Measurements from ENCODE around the gene TMA7B.

TMA7B gene

DNA sequence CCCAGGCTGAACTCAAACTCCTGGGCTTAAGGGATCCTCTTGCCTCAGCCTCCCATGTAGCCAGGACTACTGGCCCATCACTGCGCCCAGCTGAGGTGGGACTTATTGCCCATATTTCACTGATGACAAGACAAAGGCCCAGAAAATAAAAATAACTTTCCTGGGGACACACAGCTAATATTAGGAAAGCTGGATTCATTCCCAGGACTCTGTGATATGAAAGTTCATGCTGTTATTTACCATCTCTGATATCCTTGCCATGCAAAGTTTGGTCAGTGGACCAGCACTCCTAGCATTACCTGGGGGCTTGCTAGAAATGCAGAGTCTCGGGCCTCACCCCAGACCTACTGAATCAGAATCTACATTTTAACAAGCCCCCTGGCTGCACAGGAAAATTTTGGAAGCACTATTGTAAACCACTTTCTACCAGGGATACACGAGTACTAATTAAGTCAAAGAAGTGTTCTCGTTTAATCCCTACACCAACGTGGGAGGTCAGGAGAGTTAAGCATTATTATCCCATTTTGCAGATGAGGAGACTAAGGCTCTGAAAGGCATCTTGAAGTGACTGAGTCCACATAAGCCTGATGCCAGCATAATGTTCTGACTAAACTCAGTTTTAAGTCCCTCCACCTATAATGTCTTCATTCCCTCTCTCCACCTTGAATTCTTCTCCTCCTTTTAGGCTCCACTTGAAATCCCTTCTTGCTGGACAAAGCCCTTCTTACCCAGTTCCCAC lies 32.1 kb downstream of the TMA7B start:
- TF ChIP-seq GATA2 (IDR thresholded peaks at IDR 0.05; ENCODE audit: low read depth, low read length) (no peak), GATA3 (IDR thresholded peaks at IDR 0.05; ENCODE audit: low read depth, low read length) (no peak)

DNA sequence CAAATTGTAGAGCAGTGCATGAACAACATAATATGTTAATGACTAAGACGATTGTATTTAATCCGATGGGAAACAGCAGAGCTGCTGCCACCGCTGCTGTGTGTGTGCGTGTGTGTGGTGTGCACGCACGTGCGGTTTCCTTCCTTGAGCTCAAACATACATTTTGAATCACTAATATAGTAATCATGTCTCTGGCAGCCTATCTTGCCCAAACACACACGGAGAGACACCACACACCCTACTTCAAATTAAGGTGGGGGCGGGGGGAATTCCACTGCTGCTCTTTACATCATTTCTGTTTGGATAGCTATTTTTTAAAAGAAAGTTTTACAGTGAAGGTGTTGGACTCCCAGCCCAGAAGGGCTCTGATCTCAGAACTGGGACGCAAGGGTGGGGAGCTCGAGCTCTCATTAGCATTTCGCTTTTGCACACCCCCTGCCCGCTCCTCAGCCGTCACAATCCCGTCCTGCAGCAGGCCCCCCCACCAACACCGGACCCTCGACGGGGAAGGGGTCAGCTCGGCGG lies 33.9 kb downstream of the TMA7B start:
- TF ChIP-seq GATA3 (IDR thresholded peaks at IDR 0.05; ENCODE audit: low read depth, low read length) (no peak), GATA2 (IDR thresholded peaks at IDR 0.05; ENCODE audit: low read depth, low read length) (no peak)

DNA sequence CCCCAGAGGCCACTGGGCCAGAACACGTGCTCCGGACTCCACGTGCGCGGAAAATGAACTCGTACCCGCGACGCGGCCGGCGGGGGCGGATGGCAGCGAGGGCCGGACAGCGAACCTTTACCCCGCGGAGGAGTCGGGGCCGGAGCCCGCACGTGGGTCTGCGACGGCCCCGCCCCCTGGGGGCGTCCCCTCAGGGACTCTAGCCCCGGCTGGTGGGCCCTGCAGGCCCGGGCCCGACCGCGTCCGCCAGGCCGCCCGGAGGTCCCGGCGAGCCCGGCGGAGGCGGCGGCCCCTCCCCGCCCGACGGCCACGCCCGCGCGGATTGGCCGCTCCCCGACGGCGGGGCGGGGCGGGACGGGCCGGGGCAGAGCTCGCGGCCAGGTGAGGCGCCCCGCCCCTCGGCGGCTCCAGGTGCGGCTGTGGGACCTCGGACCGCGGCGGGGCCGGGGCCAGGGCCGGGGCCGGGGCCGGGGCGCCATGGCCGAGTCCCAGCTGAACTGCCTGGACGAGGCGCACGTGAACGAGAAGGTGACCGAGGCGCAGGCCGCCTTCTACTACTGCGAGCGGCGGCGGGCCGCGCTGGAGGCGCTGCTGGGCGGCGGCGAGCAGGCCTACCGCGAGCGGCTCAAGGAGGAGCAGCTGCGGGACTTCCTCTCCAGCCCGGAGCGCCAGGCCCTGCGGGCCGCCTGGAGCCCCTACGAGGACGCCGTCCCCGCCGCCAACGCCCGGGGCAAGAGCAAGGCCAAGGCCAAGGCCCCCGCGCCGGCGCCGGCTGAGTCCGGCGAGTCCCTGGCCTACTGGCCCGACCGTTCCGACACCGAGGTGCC lies 34.6 kb downstream of the TMA7B start, which contains the start of gene FAM83F:
Gene FAM83F (plus strand): TSS at position 389 of the 827 bp plus-strand sequence. CDS start 89 bp downstream, at position 478.
- TF ChIP-seq GATA3 (IDR thresholded peaks at IDR 0.05; ENCODE audit: low read depth, low read length) (no peak), GATA2 (IDR thresholded peaks at IDR 0.05; ENCODE audit: low read depth, low read length) (no peak)

DNA sequence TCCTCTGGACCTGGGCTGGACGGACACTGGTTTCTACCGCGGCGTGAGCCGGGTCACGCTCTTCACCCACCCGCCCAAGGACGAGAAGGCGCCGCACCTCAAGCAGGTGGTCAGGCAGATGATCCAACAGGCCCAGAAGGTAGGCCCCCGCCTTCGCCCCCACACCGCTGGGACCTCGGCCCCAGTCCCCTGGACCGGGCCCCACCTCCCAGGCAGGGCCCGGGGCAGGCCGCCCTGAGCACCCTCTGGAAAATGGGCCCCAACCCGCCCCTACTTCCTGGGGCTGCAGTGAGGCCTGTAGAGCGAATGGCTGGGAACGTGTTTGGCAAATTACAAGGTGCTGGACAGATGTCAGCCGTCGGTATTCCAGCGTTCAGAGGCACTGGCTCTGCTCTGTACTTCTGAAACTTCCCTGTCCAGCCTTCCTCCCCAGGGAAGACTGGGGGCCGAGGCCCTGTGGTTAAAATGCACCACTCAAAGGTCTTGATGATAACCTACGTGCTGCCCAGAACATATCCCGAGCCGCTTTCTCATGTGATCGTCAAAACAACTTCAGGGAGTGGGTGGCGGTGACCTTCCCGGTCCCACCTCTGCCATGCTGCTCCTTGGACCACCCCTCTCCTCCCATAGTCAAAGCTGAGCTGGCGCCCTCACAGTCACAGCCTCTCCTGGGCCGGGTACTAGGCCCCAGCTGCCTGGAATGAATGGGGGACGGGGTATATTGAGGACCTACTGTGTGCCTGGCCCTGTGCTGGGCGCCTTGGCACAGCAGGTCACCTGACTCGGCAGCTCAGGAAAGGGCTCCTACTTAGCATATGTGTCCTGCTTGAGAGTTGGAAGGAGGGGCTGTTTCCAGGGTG lies 35.4 kb downstream of the TMA7B start:
- TF ChIP-seq GATA3 (IDR thresholded peaks at IDR 0.05; ENCODE audit: low read depth, low read length), result no peak
- no peak for TF ChIP-seq GATA2 (IDR thresholded peaks at IDR 0.05; ENCODE audit: low read depth, low read length)

DNA sequence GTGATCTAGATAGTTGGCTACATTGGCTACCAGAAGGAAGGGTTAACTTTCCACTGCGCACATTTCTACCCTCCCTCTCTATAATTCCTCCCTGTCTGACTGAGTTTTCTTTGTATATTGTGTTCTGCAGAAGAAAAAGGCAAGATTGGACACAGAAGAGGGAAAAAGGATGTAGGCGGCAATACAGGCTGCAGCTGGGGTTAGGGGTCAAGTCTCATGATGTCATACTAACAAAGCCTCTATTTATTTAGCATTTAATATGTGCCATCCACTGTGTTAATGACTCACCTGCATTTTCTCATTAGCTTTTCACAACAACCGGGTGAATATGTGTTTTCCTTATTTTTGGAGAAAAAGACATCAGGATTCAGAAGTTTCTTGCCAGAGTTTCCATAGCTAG lies 36.5 kb downstream of the TMA7B start:
- TF ChIP-seq GATA2 (IDR thresholded peaks at IDR 0.05; ENCODE audit: low read depth, low read length) (no peak), GATA3 (IDR thresholded peaks at IDR 0.05; ENCODE audit: low read depth, low read length) (no peak)

DNA sequence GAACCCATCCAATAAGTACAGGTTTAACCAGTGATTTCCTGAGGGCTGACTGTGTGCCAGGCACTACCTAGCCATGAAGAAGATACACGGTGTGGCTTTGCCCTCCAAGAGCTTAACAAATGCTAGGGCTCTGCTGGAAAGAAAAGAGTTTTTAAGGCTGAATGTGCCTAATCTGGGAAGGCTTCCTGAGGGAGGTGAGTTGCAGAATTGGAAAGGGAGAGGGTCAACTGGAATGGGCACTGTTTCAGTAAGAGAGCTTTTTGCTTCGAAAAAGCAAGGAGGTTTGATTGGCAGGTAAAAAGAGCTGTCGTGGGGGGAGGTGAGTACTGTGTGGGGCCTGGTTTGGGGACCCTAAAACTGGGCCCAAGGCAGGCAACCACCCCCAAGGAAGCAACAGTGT lies 37.2 kb downstream of the TMA7B start:
- no peak for TF ChIP-seq GATA3 (IDR thresholded peaks at IDR 0.05; ENCODE audit: low read depth, low read length)
- no peak for TF ChIP-seq GATA2 (IDR thresholded peaks at IDR 0.05; ENCODE audit: low read depth, low read length)

DNA sequence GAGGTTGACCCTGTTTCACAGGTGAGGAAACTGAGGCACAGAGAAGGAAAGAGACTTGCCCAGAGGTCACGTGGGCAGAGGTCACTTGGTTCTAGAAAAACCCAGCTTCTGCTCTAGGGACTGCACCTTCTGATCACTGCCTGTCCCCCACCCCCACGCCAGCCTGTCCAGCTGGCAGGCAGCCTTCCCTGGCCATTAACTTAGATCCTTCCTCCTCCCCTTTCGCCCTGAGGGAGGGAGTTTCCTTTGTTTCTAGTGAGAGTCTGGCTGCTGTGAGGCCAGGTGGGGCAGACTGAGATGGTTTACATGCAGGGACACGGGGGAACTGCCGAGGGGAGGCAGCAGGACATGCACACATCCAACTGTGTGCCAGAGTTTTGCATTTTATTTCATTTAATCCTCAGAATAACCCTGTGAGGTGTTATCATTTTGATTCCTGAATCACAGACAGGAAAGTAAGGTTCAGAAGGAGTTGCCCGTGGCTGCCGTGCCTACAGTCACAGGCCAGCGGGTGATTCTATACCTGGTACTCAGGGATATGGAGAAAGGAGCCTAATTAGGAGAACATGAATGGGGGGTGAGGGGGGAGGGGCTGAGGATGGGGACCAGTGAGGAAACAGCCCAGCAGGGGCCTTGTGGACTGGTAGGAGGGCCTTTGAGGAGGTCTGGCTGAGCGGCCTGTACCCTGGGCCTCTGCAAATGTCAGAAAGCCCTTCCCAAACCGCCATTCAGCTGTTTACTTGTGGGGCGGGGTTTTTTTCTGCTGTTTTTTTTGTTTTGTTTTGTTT lies 37.9 kb downstream of the TMA7B start:
- TF ChIP-seq GATA3 (IDR thresholded peaks at IDR 0.05; ENCODE audit: low read depth, low read length) (no peak), GATA2 (IDR thresholded peaks at IDR 0.05; ENCODE audit: low read depth, low read length) (no peak)

DNA sequence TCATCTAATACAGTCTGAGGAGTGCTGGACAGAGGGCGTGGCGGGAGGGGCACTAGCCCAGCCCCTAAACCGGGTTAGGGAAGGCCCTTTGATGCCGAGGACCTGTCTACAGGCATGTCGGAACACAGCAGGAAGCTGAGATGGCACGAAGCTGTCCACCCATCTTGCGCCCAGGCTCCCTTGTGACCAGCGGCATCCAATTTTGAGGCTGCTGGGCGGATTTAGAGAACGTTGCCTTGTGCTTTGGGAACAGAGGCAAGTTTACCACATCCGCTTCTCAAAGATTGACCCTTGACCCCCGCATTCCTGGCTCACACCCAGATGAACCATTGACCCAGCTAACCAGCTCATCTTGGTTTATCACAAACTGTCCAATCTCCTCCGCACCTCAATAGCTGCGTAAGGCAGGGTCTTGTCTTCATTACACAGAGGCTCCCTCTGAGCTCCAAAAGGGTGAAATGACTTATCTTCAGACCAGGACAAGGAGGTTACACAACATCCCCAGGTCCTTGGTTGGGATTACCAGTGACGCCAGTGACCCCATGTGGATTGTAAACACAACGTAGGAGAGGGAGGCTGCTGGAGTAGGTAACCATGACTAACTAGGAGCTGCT lies 39.1 kb downstream of the TMA7B start:
- no peak for TF ChIP-seq GATA2 (IDR thresholded peaks at IDR 0.05; ENCODE audit: low read depth, low read length)
- no peak for TF ChIP-seq GATA3 (IDR thresholded peaks at IDR 0.05; ENCODE audit: low read depth, low read length)

DNA sequence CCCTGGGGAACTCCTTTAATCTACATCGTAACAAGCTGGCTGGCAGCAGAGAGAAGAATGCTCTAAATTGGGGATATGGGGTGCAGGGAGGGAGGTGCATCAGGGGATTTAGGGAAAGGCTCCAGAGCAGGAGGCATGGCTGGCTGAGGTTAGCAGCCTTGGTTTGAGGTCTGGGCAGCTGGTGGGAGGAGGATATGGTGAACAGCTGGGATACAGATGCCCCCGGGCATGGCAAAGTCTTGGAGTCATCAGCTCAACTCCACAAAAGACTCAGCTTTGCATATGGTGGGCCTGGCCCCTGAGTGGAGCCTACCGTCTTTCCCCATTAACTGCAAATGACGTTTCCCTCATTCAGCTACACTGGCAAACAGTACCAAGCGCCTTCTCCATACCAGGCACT lies 40.0 kb downstream of the TMA7B start:
- no peak for TF ChIP-seq GATA3 (IDR thresholded peaks at IDR 0.05; ENCODE audit: low read depth, low read length)

DNA sequence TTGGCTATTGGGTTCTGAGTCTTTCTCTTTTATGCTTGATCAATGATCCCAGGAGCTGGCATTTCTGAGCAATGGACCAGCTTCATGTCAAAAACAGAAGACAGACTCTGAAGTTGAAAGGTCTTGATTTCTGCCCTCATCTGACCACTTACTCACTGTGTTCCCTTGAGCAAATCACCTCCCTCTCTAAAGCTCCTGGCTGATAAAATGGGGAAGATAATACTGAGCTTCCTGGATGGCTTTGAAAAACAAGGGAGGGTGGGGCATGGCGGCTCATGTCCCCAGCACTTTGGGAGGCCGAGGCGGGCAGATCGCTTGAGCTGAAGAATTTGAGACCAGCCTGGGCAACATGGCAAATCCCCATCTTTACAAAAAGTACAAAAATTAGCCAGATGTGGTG lies 40.9 kb downstream of the TMA7B start:
- TF ChIP-seq GATA2 (IDR thresholded peaks at IDR 0.05; ENCODE audit: low read depth, low read length) (no peak), GATA3 (IDR thresholded peaks at IDR 0.05; ENCODE audit: low read depth, low read length) (no peak)

DNA sequence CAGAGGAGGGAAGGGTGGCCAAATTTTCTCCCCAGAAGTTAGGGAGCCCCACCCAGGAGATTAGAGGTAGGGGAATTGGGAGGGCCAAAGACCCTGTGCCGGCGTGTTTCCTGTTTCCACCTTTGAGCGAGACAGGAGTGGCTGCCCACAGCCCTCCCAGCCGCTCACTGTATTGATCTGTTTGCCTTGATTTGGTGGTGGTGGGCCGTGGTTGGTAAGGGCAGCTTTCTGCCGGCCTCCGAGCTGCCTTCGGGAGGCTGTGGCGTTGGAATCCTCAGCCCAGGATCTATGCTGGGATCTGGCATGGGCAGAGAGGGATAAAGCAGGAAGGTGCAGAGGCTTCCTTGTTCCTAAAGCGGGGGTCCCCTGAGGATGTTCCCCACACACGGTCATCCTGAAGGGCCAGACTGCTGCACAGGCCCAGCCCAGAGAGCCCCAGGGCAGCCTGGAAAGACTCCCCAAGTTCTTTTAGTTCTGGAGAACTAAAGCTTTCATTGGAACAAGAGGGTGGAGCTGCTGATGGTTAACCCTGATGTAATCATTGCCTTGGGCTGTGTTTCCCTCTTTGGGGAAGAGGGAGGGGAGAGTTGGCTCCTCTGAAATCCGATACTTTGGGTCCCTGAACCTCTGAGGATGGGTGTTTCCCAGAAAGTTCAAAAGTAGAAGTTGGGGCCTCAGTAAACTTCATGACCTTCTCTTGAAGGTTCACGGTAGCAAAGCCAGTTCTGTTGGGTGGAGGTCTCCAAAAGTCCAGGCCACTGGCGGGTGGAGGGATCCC lies 41.8 kb downstream of the TMA7B start:
- TF ChIP-seq GATA2 (IDR thresholded peaks at IDR 0.05; ENCODE audit: low read depth, low read length), result no peak
- TF ChIP-seq GATA3 (IDR thresholded peaks at IDR 0.05; ENCODE audit: low read depth, low read length), result no peak

Measured in SH-SY5Y (cell line).